Endodermal cell (in vitro differentiated cells): ENCODE results near the gene CPEB1. TPM values are rescaled to one million over a fixed set of nuclear protein-coding genes. Genes with fewer than 3 reads are reported as not detected.

Source experiments
- DNase-seq: peaks from one replicate; pipeline ENCODE4 v3.0.0-alpha.2; 2017
- H3K27ac ChIP-seq: 2 replicates; pipeline ENCODE4 v1.5.1; 2013; ENCODE audit warnings: mild to moderate bottlenecking, low read depth, low read length, moderate library complexity
- H3K27me3 ChIP-seq: 2 replicates; pipeline ENCODE4 v1.6.1; 2013; ENCODE audit warnings: mild to moderate bottlenecking, low read length, moderate library complexity; ENCODE audit not compliant: insufficient read depth, control insufficient read depth, poor library complexity, severe bottlenecking
- H3K36me3 ChIP-seq: 2 replicates; pipeline ENCODE4 v1.7.0; 2013; ENCODE audit warnings: mild to moderate bottlenecking, low read length, moderate library complexity; ENCODE audit not compliant: control insufficient read depth, insufficient read depth
- H3K4me1 ChIP-seq: one replicate; pipeline ENCODE4 v1.7.0; 2013; ENCODE audit warnings: low read length; ENCODE audit not compliant: control insufficient read depth, insufficient read depth
- H3K4me3 ChIP-seq: 2 replicates; pipeline ENCODE4 v1.5.1; 2013; ENCODE audit warnings: mild to moderate bottlenecking, low read length, moderate library complexity
- H3K9ac ChIP-seq: 2 replicates; pipeline ENCODE4 v1.6.1; 2013; ENCODE audit warnings: mild to moderate bottlenecking, low read length, moderate library complexity; ENCODE audit not compliant: poor library complexity, severe bottlenecking; ENCODE audit errors: extremely low read depth
- H3K9me3 ChIP-seq: 2 replicates; pipeline ENCODE4 v1.6.1; 2013; ENCODE audit warnings: mild to moderate bottlenecking, low read length, moderate library complexity; ENCODE audit not compliant: control insufficient read depth
- H3K27ac Mint-ChIP-seq: 2 replicates; pipeline ENCODE4 v1.8.0; 2020; ENCODE audit warnings: mixed read lengths
- H3K27me3 Mint-ChIP-seq: 2 replicates; pipeline ENCODE4 v1.8.0; 2021; ENCODE audit warnings: mild to moderate bottlenecking, mixed read lengths; ENCODE audit not compliant: insufficient read depth
- H3K36me3 Mint-ChIP-seq: 2 replicates; pipeline ENCODE4 v1.8.0; 2020; ENCODE audit warnings: low read depth, mixed read lengths
- H3K4me1 Mint-ChIP-seq: 2 replicates; pipeline ENCODE4 v1.8.0; 2020; ENCODE audit warnings: mixed read lengths
- H3K4me3 Mint-ChIP-seq: 2 replicates; pipeline ENCODE4 v1.8.0; 2020; ENCODE audit warnings: mild to moderate bottlenecking, moderate library complexity, mixed read lengths
- H3K9me3 Mint-ChIP-seq: 2 replicates; pipeline ENCODE4 v1.8.0; 2020; ENCODE audit warnings: mild to moderate bottlenecking, mixed read lengths
- CTCF ChIP-seq: fragments of 200-600 bp; sonication (generic); conservative IDR thresholded peaks from 2 replicates; pipeline ENCODE4 v1.5.0; 2021; ENCODE audit warnings: antibody characterized with exemption, mild to moderate bottlenecking
- WGBS, 2 experiments: methylation state at CpG; one replicate each; pipeline versions ENCODE4 v1.1.5 to v1.1.7; 2013; ENCODE audit warnings: missing lambda C conversion rate in 2 of 2, mixed read lengths in 1 of 2; ENCODE audit not compliant: insufficient coverage in 1 of 2, insufficient read length in 1 of 2; 5-methylcytosine and 5-hydroxymethylcytosine counted together
- total RNA-seq, 2 donors: library from RNA; stranded (reverse); fragmentation: NEBNext Ultra II Directional in 1 of 2; extraction: Animal tissue kit (Norgen Biotek cat#: 25700) in 1 of 2; gene quantifications; 2 replicates in 1 of 2; 3 replicates in 1 of 2; pipeline ENCODE4 v1.2.1, GENCODE V29; 2021

CPEB1 gene
- total RNA-seq, 2 donors from 2014 or later: 1.0 to 1.4 TPM

GRCh38 chr15:82572986-82573385 lies 74.2 kb downstream of the CPEB1 start:
- Histone ChIP-seq H3K36me3 (no peaks in the 10 kb centered on the region), H3K9ac (no peak overlapping the region), H3K27me3 (no peaks in the 10 kb centered on the region), H3K9me3 (no peaks in the 10 kb centered on the region), H3K4me1 (peaks cover 10% of the 10 kb centered on the region), H3K4me3 (no peak overlapping the region), H3K27ac (no peak overlapping the region)
- Mint-ChIP-seq H3K36me3 (no peaks in the 10 kb centered on the region), H3K27ac (no peak overlapping the region), H3K4me3 (no peak overlapping the region), H3K4me1 (peaks cover 42% of the 10 kb centered on the region), H3K9me3 (no peaks in the 10 kb centered on the region), H3K27me3 (peaks cover 2% of the 10 kb centered on the region)
- no peak for DNase-seq
- 96 to 100% methylated on average over 2 to 3 of the region's 3 CpGs for WGBS, 2 experiments
- peak; percentile 10 for TF ChIP-seq CTCF

- H3K27ac Mint-ChIP-seq: no peak overlapping the region
- 88 to 93% methylated on average over 2 to 5 of the region's 5 CpGs for WGBS, 2 experiments
- H3K27me3 Mint-ChIP-seq: peaks cover 2% of the 10 kb centered on the region
- H3K27me3 ChIP-seq: no peaks in the 10 kb centered on the region
- no peak overlapping the region for H3K4me3 ChIP-seq
- no peaks in the 10 kb centered on the region for H3K9me3 Mint-ChIP-seq
- H3K4me1 ChIP-seq: peaks cover 10% of the 10 kb centered on the region
- no peak for DNase-seq
- peaks cover 42% of the 10 kb centered on the region for H3K4me1 Mint-ChIP-seq
- H3K36me3 ChIP-seq: no peaks in the 10 kb centered on the region
- H3K9ac ChIP-seq: no peak overlapping the region
- H3K27ac ChIP-seq: no peak overlapping the region
- H3K9me3 ChIP-seq: no peaks in the 10 kb centered on the region
- no peaks in the 10 kb centered on the region for H3K36me3 Mint-ChIP-seq
- no peak overlapping the region for H3K4me3 Mint-ChIP-seq
- no peak for TF ChIP-seq CTCF
Measured at GRCh38 chr15:82572311-82572710, 74.9 kb downstream of the CPEB1 start.

GRCh38 chr15:82571722-82572222 lies 75.4 kb downstream of the CPEB1 start:
- Histone ChIP-seq H3K4me3 (no peak overlapping the region), H3K9ac (no peak overlapping the region), H3K27ac (no peak overlapping the region), H3K9me3 (no peaks in the 10 kb centered on the region), H3K4me1 (peaks cover 13% of the 10 kb centered on the region), H3K27me3 (no peaks in the 10 kb centered on the region), H3K36me3 (no peaks in the 10 kb centered on the region)
- H3K9me3 Mint-ChIP-seq: no peaks in the 10 kb centered on the region
- H3K4me1 Mint-ChIP-seq: peaks cover 46% of the 10 kb centered on the region
- peak; percentile 83 for DNase-seq
- peak overlapping the region; percentile 35 for H3K4me3 Mint-ChIP-seq
- peak overlapping the region; percentile 17 for H3K27ac Mint-ChIP-seq
- no peak for TF ChIP-seq CTCF
- WGBS, 2 experiments: 13 to 21% methylated on average over 12 to 17 of the region's 17 CpGs
- H3K27me3 Mint-ChIP-seq: peaks cover 2% of the 10 kb centered on the region
- no peaks in the 10 kb centered on the region for H3K36me3 Mint-ChIP-seq
